Esophagus squamous epithelium (tissue), 5 donors: ENCODE results near the gene CLCN3. TPM values are rescaled to one million over a fixed set of nuclear protein-coding genes. Genes with fewer than 3 reads are reported as not detected.

Experiments
- DNase-seq: peaks from one replicate; lab custom pipeline; 2025; lab: John Stamatoyannopoulos, UW
- H3K27ac ChIP-seq, 4 donors: fragments of 200-600 bp; sonication (generic); one replicate each; pipeline ENCODE4 v1.5.1; 2016 to 2019; ENCODE audit warnings: mild to moderate bottlenecking in 1 of 4
- H3K27me3 ChIP-seq, 4 donors: fragments of 200-600 bp; sonication (generic); 1 replicate in 3 of 4; 2 replicates in 1 of 4; pipeline versions ENCODE4 v1.5.1 to v1.6.0; 2017 to 2021; ENCODE audit warnings: antibody characterized with exemption in 1 of 4
- H3K36me3 ChIP-seq, 3 donors: fragments of 200-600 bp; sonication (generic); one replicate each; pipeline ENCODE4 v1.5.1; 2016 to 2019
- H3K4me1 ChIP-seq, 3 donors: fragments of 200-600 bp; sonication (generic); one replicate each; pipeline ENCODE4 v1.5.1; 2017 to 2019
- H3K4me3 ChIP-seq, 4 donors: fragments of 200-600 bp; sonication (generic); 1 replicate in 3 of 4; 2 replicates in 1 of 4; pipeline ENCODE4 v1.5.1; 2016 to 2019; ENCODE audit warnings: mild to moderate bottlenecking in 2 of 4, moderate library complexity in 1 of 4
- H3K9me3 ChIP-seq, 3 donors: fragments of 200-600 bp; sonication (generic); one replicate each; pipeline ENCODE4 v1.5.1; 2016 to 2019
- POLR2A ChIP-seq, 4 donors: fragments of 450-650 bp; IDR thresholded peaks; one replicate each; pipeline ENCODE4 v1.6.1; 2017; ENCODE audit warnings: antibody characterized with exemption in 4 of 4, mild to moderate bottlenecking in 4 of 4, moderate library complexity in 3 of 4
- WGBS, 2 donors: methylation state at CpG; one replicate each; pipeline ENCODE4 v1.1.5; 2018; 5-methylcytosine and 5-hydroxymethylcytosine counted together
- intact Hi-C: fragments of 100-400 bp; cut with DNase I; formaldehyde crosslinking; loops from one replicate; pipeline ENCODE4 v1.15.0; 2022
- total RNA-seq, 4 donors: library from RNA; depleted of rRNA; stranded (reverse); fragments of >200 nt; gene quantifications; one replicate each; pipeline ENCODE4 v1.1.0, GENCODE V29; 2016
- TF ChIP-seq, protein P1 (sequence below), 6 experiments: fragments of 450-650 bp in 4 of 6; fragments of 200-600 bp in 2 of 6; sonication (generic) in 2 of 6; IDR thresholded peaks; one replicate each; pipeline ENCODE4 v1.5.1; 2016 to 2019; ENCODE audit warnings: antibody characterized with exemption in 6 of 6, mild to moderate bottlenecking in 4 of 6, moderate library complexity in 4 of 6
- donor health status: DM: yes; HTN: yes; CAD: no.

The CLCN3 gene
- total RNA-seq, 4 donors from 2014 or later = 31.3 to 66.3 (median 46.1) TPM

DNA sequence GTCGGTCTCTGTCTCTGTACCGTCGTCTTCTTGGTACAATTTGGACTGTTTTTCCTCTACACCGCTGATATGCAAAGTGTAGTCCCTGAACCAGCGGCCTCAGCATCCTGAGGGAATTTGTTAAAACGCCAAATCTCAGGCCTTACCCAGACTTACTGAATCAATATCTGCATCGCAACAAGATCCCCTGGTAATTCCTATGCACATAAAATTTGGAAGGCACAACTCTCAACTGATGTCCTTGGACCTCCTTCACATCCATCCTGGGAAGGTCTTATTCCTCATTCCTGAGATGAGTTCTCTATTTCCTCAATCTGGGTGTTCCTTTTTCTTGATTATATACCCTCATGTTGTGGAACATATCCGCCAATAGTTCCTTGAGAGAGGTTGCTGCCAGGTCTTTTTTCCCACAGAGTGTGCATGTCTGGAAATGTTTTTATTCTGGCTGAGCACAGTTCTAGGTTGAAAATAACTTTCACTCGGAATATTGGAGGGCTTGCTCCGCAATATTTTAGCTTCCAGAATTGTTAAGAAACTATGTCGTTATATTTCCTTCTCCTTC is 138.1 kb downstream of the CLCN3 start:
- Histone ChIP-seq H3K4me1 (peaks cover 6 to 27% (median 13%) of the 10 kb centered on the region in 3 donors), H3K27me3 (no peaks in the 10 kb centered on the region), H3K4me3 (peak overlapping the region in 3 of 4 donors; percentile 58 to 92 (median 85)), H3K36me3 (peaks cover 0 to 2% (median 0%) of the 10 kb centered on the region in 3 donors), H3K27ac (peak overlapping the region in 2 of 4 donors; percentile 71 to 81), H3K9me3 (no peaks in the 10 kb centered on the region)
- TF ChIP-seq POLR2A (IDR thresholded peaks at IDR 0.05) = no peak
- TF ChIP-seq, protein P1, sequence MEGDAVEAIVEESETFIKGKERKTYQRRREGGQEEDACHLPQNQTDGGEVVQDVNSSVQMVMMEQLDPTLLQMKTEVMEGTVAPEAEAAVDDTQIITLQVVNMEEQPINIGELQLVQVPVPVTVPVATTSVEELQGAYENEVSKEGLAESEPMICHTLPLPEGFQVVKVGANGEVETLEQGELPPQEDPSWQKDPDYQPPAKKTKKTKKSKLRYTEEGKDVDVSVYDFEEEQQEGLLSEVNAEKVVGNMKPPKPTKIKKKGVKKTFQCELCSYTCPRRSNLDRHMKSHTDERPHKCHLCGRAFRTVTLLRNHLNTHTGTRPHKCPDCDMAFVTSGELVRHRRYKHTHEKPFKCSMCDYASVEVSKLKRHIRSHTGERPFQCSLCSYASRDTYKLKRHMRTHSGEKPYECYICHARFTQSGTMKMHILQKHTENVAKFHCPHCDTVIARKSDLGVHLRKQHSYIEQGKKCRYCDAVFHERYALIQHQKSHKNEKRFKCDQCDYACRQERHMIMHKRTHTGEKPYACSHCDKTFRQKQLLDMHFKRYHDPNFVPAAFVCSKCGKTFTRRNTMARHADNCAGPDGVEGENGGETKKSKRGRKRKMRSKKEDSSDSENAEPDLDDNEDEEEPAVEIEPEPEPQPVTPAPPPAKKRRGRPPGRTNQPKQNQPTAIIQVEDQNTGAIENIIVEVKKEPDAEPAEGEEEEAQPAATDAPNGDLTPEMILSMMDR (IDR thresholded peaks at IDR 0.05) = no peak
- intact Hi-C loops = loop anchor here (5.0 kb wide), 1 partner anchor 146 kb away; the partner anchor contains the start of gene NEK1
- 59 to 62% methylated on average over 11 of the region's 11 CpGs for WGBS, 2 donors
- no peak for DNase-seq

DNA sequence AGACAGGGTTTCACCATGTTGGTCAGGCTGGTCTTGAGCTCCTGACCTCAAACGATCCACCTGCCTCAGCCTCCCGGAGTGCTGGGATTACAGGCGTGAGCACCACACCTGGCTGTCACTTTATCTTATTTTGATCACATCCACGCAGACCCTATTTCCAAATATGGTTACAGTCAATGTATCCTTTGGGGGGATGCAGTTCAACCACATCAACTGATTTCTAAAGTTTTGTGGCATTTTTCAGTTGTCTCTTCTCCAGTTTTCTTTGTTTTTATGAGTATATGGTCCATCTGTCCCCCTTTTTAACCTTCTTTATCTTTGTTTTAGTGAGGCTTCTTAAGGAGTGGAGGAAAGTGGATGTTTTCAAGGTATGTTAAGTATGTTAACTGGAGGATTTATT is 141.5 kb downstream of the CLCN3 start:
- no peaks in the 10 kb centered on the region for H3K9me3 ChIP-seq
- intact Hi-C loops = no loop called here

DNA sequence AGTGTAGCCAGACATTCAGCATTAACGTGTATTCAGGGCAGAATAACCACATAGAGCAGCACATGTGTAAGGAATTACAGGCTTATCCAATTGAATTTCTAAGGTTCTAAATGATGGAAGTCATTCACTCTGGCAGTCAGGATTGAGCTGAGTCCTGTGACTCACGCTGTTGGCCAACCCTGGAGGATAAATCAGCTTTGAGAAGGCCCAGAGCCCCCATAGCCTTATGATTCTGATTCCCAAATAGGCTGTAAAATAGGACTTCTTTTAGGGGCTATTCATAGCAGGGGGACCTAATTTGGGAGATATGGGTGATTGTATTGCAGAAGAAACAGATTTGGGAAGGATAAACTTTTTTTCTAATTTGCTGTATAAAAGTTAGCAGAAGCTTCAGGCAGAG is 145.5 kb downstream of the CLCN3 start:
- TF ChIP-seq POLR2A (IDR thresholded peaks at IDR 0.05) = no peak
- TF ChIP-seq, protein P1 (IDR thresholded peaks at IDR 0.05) = no peak
- intact Hi-C loops = no loop called here
- Histone ChIP-seq H3K27ac (no peak overlapping the region), H3K4me3 (no peak overlapping the region), H3K9me3 (no peaks in the 10 kb centered on the region), H3K36me3 (no peaks in the 10 kb centered on the region), H3K27me3 (no peaks in the 10 kb centered on the region), H3K4me1 (no peaks in the 10 kb centered on the region)
- DNase-seq = no peak
- 82 to 89% methylated on average over 2 of the region's 2 CpGs for WGBS, 2 donors

More for the DNA sequence above, 141.5 kb downstream of the CLCN3 start:
- H3K36me3 ChIP-seq = no peaks in the 10 kb centered on the region
- no peak overlapping the region for H3K4me3 ChIP-seq
- H3K27me3 ChIP-seq = no peaks in the 10 kb centered on the region
- peaks cover 2 to 13% (median 4%) of the 10 kb centered on the region in 3 donors for H3K4me1 ChIP-seq
- H3K27ac ChIP-seq = no peak overlapping the region
- TF ChIP-seq, protein P1 (IDR thresholded peaks at IDR 0.05) = no peak
- TF ChIP-seq POLR2A (IDR thresholded peaks at IDR 0.05) = no peak
- DNase-seq = no peak
- WGBS, 2 donors = 46 to 60% methylated on average over 4 of the region's 4 CpGs

DNA sequence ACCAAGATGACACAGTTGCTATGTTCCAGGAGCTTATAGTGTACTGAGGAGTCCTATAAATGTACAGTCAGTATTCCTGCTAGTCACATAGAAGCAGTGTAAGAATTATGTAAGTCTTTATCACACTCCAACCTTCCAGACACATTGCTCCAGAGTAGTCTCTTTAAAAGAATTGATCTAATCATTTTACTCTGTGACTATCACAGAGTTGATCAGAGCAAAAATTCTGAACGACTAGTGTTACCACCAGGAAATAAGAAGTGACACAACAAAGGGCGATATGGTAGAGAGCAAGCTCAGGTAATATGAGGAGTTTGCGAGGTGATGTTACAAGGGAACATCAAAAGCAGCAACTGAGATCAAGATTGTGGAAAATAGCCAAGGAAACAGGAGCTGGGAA is 146.4 kb downstream of the CLCN3 start:
- no peaks in the 10 kb centered on the region for H3K27me3 ChIP-seq
- intact Hi-C loops = no loop called here
- H3K27ac ChIP-seq = no peak overlapping the region
- H3K4me3 ChIP-seq = no peak overlapping the region
- TF ChIP-seq POLR2A (IDR thresholded peaks at IDR 0.05) = no peak
- TF ChIP-seq, protein P1 (IDR thresholded peaks at IDR 0.05) = no peak
- 81 to 83% methylated on average over 3 of the region's 3 CpGs for WGBS, 2 donors
- no peaks in the 10 kb centered on the region for H3K36me3 ChIP-seq
- no peak for DNase-seq
- no peaks in the 10 kb centered on the region for H3K9me3 ChIP-seq
- H3K4me1 ChIP-seq = no peaks in the 10 kb centered on the region

DNA sequence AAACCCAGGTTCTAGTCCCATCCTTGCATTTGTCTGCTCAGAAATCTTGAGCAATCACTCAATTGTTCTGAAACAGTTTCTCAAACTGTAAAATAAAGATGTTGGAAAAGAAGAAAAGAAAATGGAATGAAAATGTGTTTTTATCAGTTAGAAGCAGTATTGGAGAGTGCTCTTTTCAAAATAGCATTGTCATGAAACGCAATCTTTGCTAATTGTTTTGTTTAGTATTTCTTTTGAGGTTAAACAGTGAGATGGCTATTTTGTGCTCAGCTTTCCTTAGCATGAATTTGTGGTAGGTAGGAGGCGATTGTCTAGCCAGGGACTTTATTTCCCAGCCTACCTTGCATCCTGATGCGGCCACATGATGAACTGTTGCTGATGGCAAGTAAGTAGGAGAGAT is 148.0 kb downstream of the CLCN3 start:
- Histone ChIP-seq H3K4me3 (no peak overlapping the region), H3K27me3 (no peaks in the 10 kb centered on the region), H3K9me3 (no peaks in the 10 kb centered on the region), H3K4me1 (no peaks in the 10 kb centered on the region), H3K27ac (no peak overlapping the region), H3K36me3 (no peaks in the 10 kb centered on the region)
- 79 to 88% methylated on average over 3 of the region's 3 CpGs for WGBS, 2 donors
- TF ChIP-seq, protein P1 (IDR thresholded peaks at IDR 0.05) = no peak
- no peak for TF ChIP-seq POLR2A (IDR thresholded peaks at IDR 0.05)
- DNase-seq = no peak
- intact Hi-C loops = no loop called here
